ENCODE data around the gene COL4A3.

The COL4A3 gene

GRCh38 chr2:227230151-227230550, 65.7 kb downstream of the COL4A3 start:
- TF ChIP-seq REST (IDR thresholded peaks at IDR 0.05; ENCODE audit: insufficient read depth in 1 of 2, low read depth in 2 of 2, low read length in 2 of 2) (no peak), SIN3A (IDR thresholded peaks at IDR 0.05; ENCODE audit: borderline replicate concordance, insufficient read depth, low read length) (no peak), FOXP2 (optimal IDR thresholded peaks at IDR 0.05; ENCODE audit: borderline replicate concordance, extremely low read depth, extremely low read length, insufficient read depth) (no peak), POLR2AphosphoS5 (IDR thresholded peaks at IDR 0.05; ENCODE audit: low read depth, low read length) (no peak), TAF1 (IDR thresholded peaks at IDR 0.05; ENCODE audit: borderline replicate concordance, insufficient read depth, low read length) (no peak)

- TF ChIP-seq FOXP2 (optimal IDR thresholded peaks at IDR 0.05; ENCODE audit: borderline replicate concordance, extremely low read depth, extremely low read length, insufficient read depth) = no peak
- no peak for TF ChIP-seq TAF1 (IDR thresholded peaks at IDR 0.05; ENCODE audit: borderline replicate concordance, insufficient read depth, low read length)
- no peak for TF ChIP-seq POLR2AphosphoS5 (IDR thresholded peaks at IDR 0.05; ENCODE audit: low read depth, low read length)
- no peak for TF ChIP-seq SIN3A (IDR thresholded peaks at IDR 0.05; ENCODE audit: borderline replicate concordance, insufficient read depth, low read length)
- no peak for TF ChIP-seq REST (IDR thresholded peaks at IDR 0.05; ENCODE audit: insufficient read depth in 1 of 2, low read depth in 2 of 2, low read length in 2 of 2)
Measured at GRCh38 chr2:227234429-227234828, 70.0 kb downstream of the COL4A3 start.

- TF ChIP-seq SIN3A (IDR thresholded peaks at IDR 0.05; ENCODE audit: borderline replicate concordance, insufficient read depth, low read length) (no peak), POLR2AphosphoS5 (IDR thresholded peaks at IDR 0.05; ENCODE audit: low read depth, low read length) (no peak), REST (IDR thresholded peaks at IDR 0.05; ENCODE audit: insufficient read depth in 1 of 2, low read depth in 2 of 2, low read length in 2 of 2) (no peak), FOXP2 (optimal IDR thresholded peaks at IDR 0.05; ENCODE audit: borderline replicate concordance, extremely low read depth, extremely low read length, insufficient read depth) (no peak), TAF1 (IDR thresholded peaks at IDR 0.05; ENCODE audit: borderline replicate concordance, insufficient read depth, low read length) (no peak)
Measured at GRCh38 chr2:227237786-227238185, 73.4 kb downstream of the COL4A3 start.

GRCh38 chr2:227238238-227239237, 74.1 kb downstream of the COL4A3 start:
- TF ChIP-seq FOXP2 (optimal IDR thresholded peaks at IDR 0.05; ENCODE audit: borderline replicate concordance, extremely low read depth, extremely low read length, insufficient read depth) (no peak), POLR2AphosphoS5 (IDR thresholded peaks at IDR 0.05; ENCODE audit: low read depth, low read length) (no peak), TAF1 (IDR thresholded peaks at IDR 0.05; ENCODE audit: borderline replicate concordance, insufficient read depth, low read length) (no peak), SIN3A (IDR thresholded peaks at IDR 0.05; ENCODE audit: borderline replicate concordance, insufficient read depth, low read length) (no peak), REST (IDR thresholded peaks at IDR 0.05; ENCODE audit: insufficient read depth in 1 of 2, low read depth in 2 of 2, low read length in 2 of 2) (no peak)

Measured in PFSK-1 (cell line).